ENCODE measurements around the gene AP1AR. TPM values are rescaled to one million over a fixed set of nuclear protein-coding genes. Genes with fewer than 3 reads are reported as not detected.
A peak's percentile ranks its signal among the peaks of the same experiment; 100 is the strongest.

The AP1AR gene
- total RNA-seq, 2 experiments from 2014 or later, result 18.2 to 39.2 TPM

- Histone ChIP-seq H3K4me1 (ENCODE audit: insufficient read depth, low read length, poor library complexity, severe bottlenecking) (peaks cover 4% of the 10 kb centered on the region), H3K9me3 (ENCODE audit: low read length) (no peaks in the 10 kb centered on the region), H3K79me2 (ENCODE audit: insufficient read depth, low read depth, low read length) (no peaks in the 10 kb centered on the region), H3K4me2 (ENCODE audit: low read length) (no peak overlapping the region), H3K27ac (ENCODE audit: low read depth, low read length, poor library complexity, severe bottlenecking) (no peak overlapping the region), H3K36me3 (ENCODE audit: insufficient read depth, low read length) (no peaks in the 10 kb centered on the region), H4K20me1 (ENCODE audit: insufficient read depth, low read length) (no peaks in the 10 kb centered on the region), H3K4me3 (ENCODE audit: low read depth, low read length, poor library complexity, severe bottlenecking) (no peak overlapping the region), H3K9me2 (ENCODE audit: insufficient read depth, low read length) (no peaks in the 10 kb centered on the region), H2AFZ (ENCODE audit: low read length) (peak overlapping the region; percentile 2)
- intact Hi-C loops (cut with micrococcal nuclease; ENCODE audit: unreplicated experiment), result loop anchor here (1.0 to 10.0 kb wide), 3 partner anchors 48 to 550 kb away; no protein-coding TSS in a partner anchor
- ChIA-PET CTCF (ENCODE audit: unreplicated experiment) (interaction anchor here (0.6 kb wide), 1 partner anchor 309 kb away, joined by 3 read pairs; no protein-coding TSS in a partner anchor), POLR2A (interaction anchor here (0.7 to 2.5 kb wide), 12 partner anchors 9 to 349 kb away, joined by 3 to 14 read pairs (median 4); no protein-coding TSS in a partner anchor)
- no peak for TF ChIP-seq EZH2phosphoT487 (IDR thresholded peaks at IDR 0.05; ENCODE audit: borderline replicate concordance, low read depth, low read length)
- TF ChIP-seq, protein P1, sequence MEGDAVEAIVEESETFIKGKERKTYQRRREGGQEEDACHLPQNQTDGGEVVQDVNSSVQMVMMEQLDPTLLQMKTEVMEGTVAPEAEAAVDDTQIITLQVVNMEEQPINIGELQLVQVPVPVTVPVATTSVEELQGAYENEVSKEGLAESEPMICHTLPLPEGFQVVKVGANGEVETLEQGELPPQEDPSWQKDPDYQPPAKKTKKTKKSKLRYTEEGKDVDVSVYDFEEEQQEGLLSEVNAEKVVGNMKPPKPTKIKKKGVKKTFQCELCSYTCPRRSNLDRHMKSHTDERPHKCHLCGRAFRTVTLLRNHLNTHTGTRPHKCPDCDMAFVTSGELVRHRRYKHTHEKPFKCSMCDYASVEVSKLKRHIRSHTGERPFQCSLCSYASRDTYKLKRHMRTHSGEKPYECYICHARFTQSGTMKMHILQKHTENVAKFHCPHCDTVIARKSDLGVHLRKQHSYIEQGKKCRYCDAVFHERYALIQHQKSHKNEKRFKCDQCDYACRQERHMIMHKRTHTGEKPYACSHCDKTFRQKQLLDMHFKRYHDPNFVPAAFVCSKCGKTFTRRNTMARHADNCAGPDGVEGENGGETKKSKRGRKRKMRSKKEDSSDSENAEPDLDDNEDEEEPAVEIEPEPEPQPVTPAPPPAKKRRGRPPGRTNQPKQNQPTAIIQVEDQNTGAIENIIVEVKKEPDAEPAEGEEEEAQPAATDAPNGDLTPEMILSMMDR (conservative IDR thresholded peaks at IDR 0.05; ENCODE audit: low read length), result peak; percentile 84
- BruUV-seq (replicated peaks), result no TSS peak
- DNase-seq (ENCODE audit: low spot score), result peak; percentile 51
These were observed 17.0 kb upstream of the AP1AR start for GRCh38 chr4:112214390-112215264.

DNA sequence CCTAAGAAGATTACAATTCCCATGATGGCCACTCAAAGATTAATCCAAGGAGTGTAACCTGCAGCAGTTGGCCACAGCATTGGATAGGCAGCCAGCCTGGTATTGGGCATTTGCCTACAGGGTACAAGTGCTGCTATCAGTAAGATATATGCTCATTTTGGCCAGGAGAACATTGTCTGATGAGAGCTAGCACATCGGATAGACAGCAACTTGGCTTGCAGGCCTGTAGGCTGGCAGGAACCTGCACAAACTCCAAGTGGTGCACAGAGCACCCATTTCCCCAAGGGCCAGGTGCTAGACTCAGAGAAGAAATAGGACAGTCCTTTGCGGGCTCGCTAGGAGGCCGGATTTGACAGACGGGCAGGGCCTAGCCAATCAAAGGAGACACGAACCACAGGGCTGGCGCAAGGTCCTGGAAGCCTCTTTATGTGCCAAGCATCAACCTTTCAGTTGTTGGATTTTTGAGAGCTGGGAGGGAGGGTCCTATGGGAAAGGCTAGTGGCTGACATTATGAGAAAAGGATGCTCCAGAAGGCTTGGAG, 11.7 kb upstream of the AP1AR start:
- no TSS peak for BruUV-seq (replicated peaks)
- CTCF ChIA-PET (ENCODE audit: unreplicated experiment), result no interaction called here

More for the DNA sequence above, 11.7 kb upstream of the AP1AR start:
- Histone ChIP-seq H4K20me1 (ENCODE audit: insufficient read depth, low read length) (no peaks in the 10 kb centered on the region), H3K4me2 (ENCODE audit: low read length) (no peak overlapping the region), H3K79me2 (ENCODE audit: insufficient read depth, low read depth, low read length) (no peaks in the 10 kb centered on the region), H3K4me1 (ENCODE audit: insufficient read depth, low read length, poor library complexity, severe bottlenecking) (no peaks in the 10 kb centered on the region), H3K4me3 (ENCODE audit: low read depth, low read length, poor library complexity, severe bottlenecking) (no peak overlapping the region), H3K9me3 (ENCODE audit: low read length) (no peaks in the 10 kb centered on the region; the same call in 1 of the 2 replicates), H3K9me2 (ENCODE audit: insufficient read depth, low read length) (no peaks in the 10 kb centered on the region), H2AFZ (ENCODE audit: low read length) (no peak overlapping the region), H3K27ac (ENCODE audit: low read depth, low read length, poor library complexity, severe bottlenecking) (no peak overlapping the region), H3K36me3 (ENCODE audit: insufficient read depth, low read length) (no peaks in the 10 kb centered on the region)
- no peak for DNase-seq (ENCODE audit: low spot score)
- intact Hi-C loops (cut with micrococcal nuclease; ENCODE audit: unreplicated experiment), result loop anchor here (10.0 kb wide), 1 partner anchor 545 kb away; no protein-coding TSS in a partner anchor
- POLR2A ChIA-PET, result interaction anchor here (0.7 to 1.2 kb wide), 4 partner anchors 40 to 371 kb away, joined by 3 to 8 read pairs (median 6); no protein-coding TSS in a partner anchor
- TF ChIP-seq, protein P1 (conservative IDR thresholded peaks at IDR 0.05; ENCODE audit: low read length), result no peak
- no peak for TF ChIP-seq EZH2phosphoT487 (IDR thresholded peaks at IDR 0.05; ENCODE audit: borderline replicate concordance, low read depth, low read length)

Data from OCI-LY7 (cell line).